Fibroblast of lung (primary cell): Measurements from ENCODE around the gene CALR3.

Experiments
- CTCF ChIP-seq, 2 donors: IDR thresholded peaks in 1 of 2; conservative IDR thresholded peaks in 1 of 2; 1 replicate in 1 of 2; 2 replicates in 1 of 2; pipeline ENCODE4 v1.5.1; 2011 to 2012; ENCODE audit warnings: low read length in 2 of 2, control low read depth in 1 of 2, inconsistent platforms in 1 of 2, low read depth in 1 of 2, mild to moderate bottlenecking in 1 of 2
- EZH2 ChIP-seq: IDR thresholded peaks from 2 replicates; pipeline ENCODE4 v1.5.1; 2012; ENCODE audit warnings: low read length, control low read depth, mild to moderate bottlenecking; ENCODE audit errors: missing control alignments

GRCh38 chr19:16497837-16498236 lies 1.9 kb upstream of the CALR3 start:
- TF ChIP-seq CTCF (conservative IDR thresholded peaks at IDR 0.05 in 1 of 2, IDR thresholded peaks at IDR 0.05 in 1 of 2; ENCODE audit: low read depth in 1 of 2, low read length in 2 of 2) (no peak), EZH2 (no peak)
